Measurements from ENCODE around the gene MAOA. TPM values are rescaled to one million over a fixed set of nuclear protein-coding genes. Genes with fewer than 3 reads are reported as not detected.
A peak's percentile ranks its signal among the peaks of the same experiment; 100 is the strongest.

MAOA gene
- total and polyA plus RNA-seq, 7 donors = 9.7 to 115 (median 22.8) TPM

GRCh38 chrX:43702660-43703059 lies 46.6 kb downstream of the MAOA start:
- Histone ChIP-seq H3K36me3 (ENCODE audit: insufficient read depth in 1 of 2, low read depth in 1 of 2) (no peaks in the 10 kb centered on the region), H3K27me3 (ENCODE audit: insufficient read depth in 3 of 3, low read length in 2 of 3) (peaks cover 0 to 7% (median 0%) of the 10 kb centered on the region in 3 donors), H3K9me3 (no peaks in the 10 kb centered on the region), H3K4me3 (no peak overlapping the region), H3K4me1 (no peaks in the 10 kb centered on the region), H3K27ac (no peak overlapping the region)
- no peak for DNase-seq
- intact Hi-C loops (cut with DNase I) = loop anchor here in 1 of 2 donors (10.0 kb wide), 1 partner anchor 48 kb away; the partner anchor contains the start of gene MAOA
- WGBS, 3 donors = 47 to 62% (median 48%) methylated on average over 2 of the region's 2 CpGs
- ATAC-seq = peak in 1 of 4 donors; percentile 32
- TF ChIP-seq CTCF (IDR thresholded peaks at IDR 0.05) = no peak

GRCh38 chrX:43703211-43703791 lies 47.2 kb downstream of the MAOA start:
- intact Hi-C loops (cut with DNase I) = loop anchor here in 1 of 2 donors (10.0 kb wide), 1 partner anchor 48 kb away; the partner anchor contains the start of gene MAOA
- no peak for DNase-seq
- H3K27ac ChIP-seq = no peak overlapping the region
- H3K27me3 ChIP-seq (ENCODE audit: insufficient read depth in 3 of 3, low read length in 2 of 3) = peaks cover 0 to 7% (median 0%) of the 10 kb centered on the region in 3 donors
- 23 to 31% (median 29%) methylated on average over 4 of the region's 4 CpGs for WGBS, 3 donors
- no peak overlapping the region for H3K4me3 ChIP-seq
- no peaks in the 10 kb centered on the region for H3K36me3 ChIP-seq (ENCODE audit: insufficient read depth in 1 of 2, low read depth in 1 of 2)
- ATAC-seq = peak in 2 of 4 donors; percentile 35 to 40
- H3K9me3 ChIP-seq = no peaks in the 10 kb centered on the region
- no peaks in the 10 kb centered on the region for H3K4me1 ChIP-seq
- no peak for TF ChIP-seq CTCF (IDR thresholded peaks at IDR 0.05)

- no peaks in the 10 kb centered on the region for H3K36me3 ChIP-seq (ENCODE audit: insufficient read depth in 1 of 2, low read depth in 1 of 2)
- H3K4me3 ChIP-seq = no peak overlapping the region
- no peak for TF ChIP-seq CTCF (IDR thresholded peaks at IDR 0.05)
- intact Hi-C loops (cut with DNase I) = loop anchor here in 1 of 2 donors (10.0 kb wide), 1 partner anchor 52 kb away; the partner anchor contains the start of gene MAOA
- H3K4me1 ChIP-seq = no peaks in the 10 kb centered on the region
- DNase-seq (no peak), ATAC-seq (no peak)
- 60 to 95% (median 89%) methylated on average over 2 of the region's 2 CpGs for WGBS, 3 donors
- H3K9me3 ChIP-seq = no peaks in the 10 kb centered on the region
- H3K27ac ChIP-seq = no peak overlapping the region
- H3K27me3 ChIP-seq (ENCODE audit: insufficient read depth in 3 of 3, low read length in 2 of 3) = peaks cover 0 to 5% (median 0%) of the 10 kb centered on the region in 3 donors
Observed at GRCh38 chrX:43706786-43707370, 50.8 kb downstream of the MAOA start.

GRCh38 chrX:43707812-43708548 lies 51.9 kb downstream of the MAOA start:
- Histone ChIP-seq H3K27ac (no peak overlapping the region), H3K4me3 (no peak overlapping the region), H3K27me3 (ENCODE audit: insufficient read depth in 3 of 3, low read length in 2 of 3) (no peaks in the 10 kb centered on the region), H3K36me3 (ENCODE audit: insufficient read depth in 1 of 2, low read depth in 1 of 2) (no peaks in the 10 kb centered on the region), H3K4me1 (no peaks in the 10 kb centered on the region), H3K9me3 (no peaks in the 10 kb centered on the region)
- 11 to 43% (median 14%) methylated on average over 3 of the region's 3 CpGs for WGBS, 3 donors
- no peak for TF ChIP-seq CTCF (IDR thresholded peaks at IDR 0.05)
- DNase-seq (peak in 1 of 2 donors; percentile 32), ATAC-seq (peak in 3 of 4 donors; percentile 35 to 82 (median 49))
- intact Hi-C loops (cut with DNase I) = loop anchor here in 1 of 2 donors (10.0 kb wide), 1 partner anchor 53 kb away; the partner anchor contains the start of gene MAOA

Measured in psoas muscle (tissue), 8 donors.